Lung (tissue), 12 donors: ENCODE results near the gene C1D. TPM values are rescaled to one million over a fixed set of nuclear protein-coding genes. Genes with fewer than 3 reads are reported as not detected.

Experiments
- ATAC-seq: fragments of 200-7000 bp; cut with Tn5 transposase; one replicate; pipeline ENCODE4 v1.9.1; 2020; ENCODE audit warnings: moderate number of reproducible peaks; ENCODE audit not compliant: insufficient read depth, low FRiP score
- DNase-seq, 3 donors: peaks; one replicate each; pipeline ENCODE4 v3.0.0-alpha.2; 2013 to 2017
- H3K27ac ChIP-seq, 2 donors: one replicate each; pipeline ENCODE4 v1.5.1; 2013; ENCODE audit warnings: mild to moderate bottlenecking in 2 of 2, moderate library complexity in 2 of 2, control low read depth in 1 of 2, inconsistent platforms in 1 of 2, low read depth in 1 of 2, low read length in 1 of 2
- H3K27me3 ChIP-seq, 3 donors: one replicate each; pipeline ENCODE4 v1.5.1; 2013; ENCODE audit warnings: low read length in 2 of 3; ENCODE audit not compliant: control insufficient read depth in 3 of 3, insufficient read depth in 3 of 3
- H3K36me3 ChIP-seq, 4 donors: one replicate each; pipeline ENCODE4 v1.5.1; 2013; ENCODE audit warnings: low read length in 4 of 4, mild to moderate bottlenecking in 1 of 4, moderate library complexity in 1 of 4; ENCODE audit not compliant: control insufficient read depth in 4 of 4, insufficient read depth in 4 of 4
- H3K4me1 ChIP-seq, 5 donors: one replicate each; pipeline ENCODE4 v1.5.1; 2013; ENCODE audit warnings: low read length in 5 of 5, mild to moderate bottlenecking in 2 of 5, moderate library complexity in 1 of 5; ENCODE audit not compliant: control insufficient read depth in 5 of 5, insufficient read depth in 5 of 5
- H3K4me3 ChIP-seq: one replicate; pipeline ENCODE4 v1.5.1; 2013; ENCODE audit warnings: mild to moderate bottlenecking, control low read depth, moderate library complexity
- H3K9ac ChIP-seq, 2 donors: one replicate each; pipeline ENCODE4 v1.5.1; 2013; ENCODE audit warnings: low read length in 2 of 2, control low read depth in 1 of 2; ENCODE audit not compliant: insufficient read depth in 1 of 2
- H3K9me3 ChIP-seq, 4 donors: one replicate each; pipeline ENCODE4 v1.5.1; 2013; ENCODE audit warnings: low read length in 3 of 4, mild to moderate bottlenecking in 1 of 4, moderate library complexity in 1 of 4; ENCODE audit not compliant: control insufficient read depth in 4 of 4, insufficient read depth in 3 of 4
- WGBS, 2 donors: extraction: QIAGEN DNeasy Blood & Tissue Kit; methylation state at CpG; one replicate each; pipeline ENCODE4 v1.1.7; 2013; 5-methylcytosine and 5-hydroxymethylcytosine counted together
- polyA plus RNA-seq, 2 donors: library from polyadenylated mRNA; stranded (reverse); fragments of 200-250 nt; gene quantifications; one replicate each; pipeline ENCODE4 v1.2.1, GENCODE V29; 2013
- total RNA-seq, 2 donors: library from RNA; depleted of rRNA in 1 of 2; stranded (reverse); fragments of >200 nt in 1 of 2; gene quantifications; one replicate each; pipeline ENCODE4 v1.2.1, GENCODE V29; 2014 to 2021
- TF ChIP-seq, protein P1 (sequence below): IDR thresholded peaks from 2 replicates; pipeline ENCODE4 v1.5.1; 2012; ENCODE audit warnings: mild to moderate bottlenecking; ENCODE audit errors: control extremely low read depth, extremely low read depth
- donor health status: control.
- donor health status: control.
- donor health status: Bipolar disorder and iron deficiency.
- donor health status: healthy.
- donor health status: DM: yes; HTN: yes; CAD: no.

Gene C1D
- total and polyA plus RNA-seq, 4 donors: 12.9 to 38.3 (median 26.1) TPM

DNA sequence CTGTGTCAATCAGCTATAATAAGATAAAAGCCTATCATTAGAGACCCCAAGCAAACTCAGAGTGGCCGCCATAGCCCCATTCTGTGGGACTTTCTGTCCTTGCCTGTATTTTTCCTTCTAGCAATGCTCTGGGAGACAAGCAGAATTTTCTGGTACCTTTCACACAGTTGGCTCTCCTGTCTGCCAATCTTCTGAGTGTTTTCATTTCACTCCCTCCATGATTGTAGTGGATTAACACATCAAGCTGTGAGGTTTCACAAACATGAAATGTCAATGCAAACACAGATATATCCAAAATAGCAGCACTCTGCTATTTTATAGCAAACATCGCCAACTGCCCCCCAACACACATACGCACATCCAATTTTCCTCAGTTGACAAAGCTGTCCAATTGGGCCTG is 64.9 kb downstream of the C1D start:
- no peaks in the 10 kb centered on the region for H3K36me3 ChIP-seq
- peaks cover 0 to 6% (median 0%) of the 10 kb centered on the region in 4 donors for H3K9me3 ChIP-seq
- H3K27ac ChIP-seq: no peak overlapping the region
- 97% methylated on average over 3 of the region's 3 CpGs for WGBS, 2 donors
- H3K4me3 ChIP-seq: no peak overlapping the region
- TF ChIP-seq, protein P1, sequence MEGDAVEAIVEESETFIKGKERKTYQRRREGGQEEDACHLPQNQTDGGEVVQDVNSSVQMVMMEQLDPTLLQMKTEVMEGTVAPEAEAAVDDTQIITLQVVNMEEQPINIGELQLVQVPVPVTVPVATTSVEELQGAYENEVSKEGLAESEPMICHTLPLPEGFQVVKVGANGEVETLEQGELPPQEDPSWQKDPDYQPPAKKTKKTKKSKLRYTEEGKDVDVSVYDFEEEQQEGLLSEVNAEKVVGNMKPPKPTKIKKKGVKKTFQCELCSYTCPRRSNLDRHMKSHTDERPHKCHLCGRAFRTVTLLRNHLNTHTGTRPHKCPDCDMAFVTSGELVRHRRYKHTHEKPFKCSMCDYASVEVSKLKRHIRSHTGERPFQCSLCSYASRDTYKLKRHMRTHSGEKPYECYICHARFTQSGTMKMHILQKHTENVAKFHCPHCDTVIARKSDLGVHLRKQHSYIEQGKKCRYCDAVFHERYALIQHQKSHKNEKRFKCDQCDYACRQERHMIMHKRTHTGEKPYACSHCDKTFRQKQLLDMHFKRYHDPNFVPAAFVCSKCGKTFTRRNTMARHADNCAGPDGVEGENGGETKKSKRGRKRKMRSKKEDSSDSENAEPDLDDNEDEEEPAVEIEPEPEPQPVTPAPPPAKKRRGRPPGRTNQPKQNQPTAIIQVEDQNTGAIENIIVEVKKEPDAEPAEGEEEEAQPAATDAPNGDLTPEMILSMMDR: no peak
- peaks cover 0 to 4% (median 0%) of the 10 kb centered on the region in 3 donors for H3K27me3 ChIP-seq
- ATAC-seq: no peak
- no peak for DNase-seq
- no peaks in the 10 kb centered on the region for H3K4me1 ChIP-seq
- H3K9ac ChIP-seq: no peak overlapping the region

DNA sequence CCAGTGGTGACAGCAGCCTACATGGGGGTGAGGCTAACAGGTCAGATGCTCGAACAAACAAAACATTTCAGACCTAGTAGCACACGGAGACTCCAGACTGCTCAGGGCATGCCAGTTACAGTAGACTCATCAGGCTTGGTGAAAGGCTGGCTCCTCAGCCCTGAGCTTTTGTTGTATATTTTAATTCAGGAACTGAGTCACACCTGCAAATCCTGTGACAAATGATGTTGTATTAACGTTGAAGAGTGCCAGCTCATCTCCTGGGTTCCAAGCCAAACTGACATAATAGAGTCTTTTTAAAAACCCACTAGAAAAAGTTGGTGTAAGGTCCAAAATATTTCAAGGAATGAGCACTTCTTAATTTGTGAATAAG is 65.3 kb downstream of the C1D start:
- peaks cover 0 to 6% (median 0%) of the 10 kb centered on the region in 4 donors for H3K9me3 ChIP-seq
- H3K4me1 ChIP-seq: no peaks in the 10 kb centered on the region
- TF ChIP-seq, protein P1: no peak
- H3K27me3 ChIP-seq: peaks cover 0 to 4% (median 0%) of the 10 kb centered on the region in 3 donors
- DNase-seq (no peak), ATAC-seq (no peak)
- H3K9ac ChIP-seq: no peak overlapping the region
- no peaks in the 10 kb centered on the region for H3K36me3 ChIP-seq
- H3K27ac ChIP-seq: no peak overlapping the region
- WGBS, 2 donors: 49 to 52% methylated on average over 3 of the region's 3 CpGs
- no peak overlapping the region for H3K4me3 ChIP-seq

DNA sequence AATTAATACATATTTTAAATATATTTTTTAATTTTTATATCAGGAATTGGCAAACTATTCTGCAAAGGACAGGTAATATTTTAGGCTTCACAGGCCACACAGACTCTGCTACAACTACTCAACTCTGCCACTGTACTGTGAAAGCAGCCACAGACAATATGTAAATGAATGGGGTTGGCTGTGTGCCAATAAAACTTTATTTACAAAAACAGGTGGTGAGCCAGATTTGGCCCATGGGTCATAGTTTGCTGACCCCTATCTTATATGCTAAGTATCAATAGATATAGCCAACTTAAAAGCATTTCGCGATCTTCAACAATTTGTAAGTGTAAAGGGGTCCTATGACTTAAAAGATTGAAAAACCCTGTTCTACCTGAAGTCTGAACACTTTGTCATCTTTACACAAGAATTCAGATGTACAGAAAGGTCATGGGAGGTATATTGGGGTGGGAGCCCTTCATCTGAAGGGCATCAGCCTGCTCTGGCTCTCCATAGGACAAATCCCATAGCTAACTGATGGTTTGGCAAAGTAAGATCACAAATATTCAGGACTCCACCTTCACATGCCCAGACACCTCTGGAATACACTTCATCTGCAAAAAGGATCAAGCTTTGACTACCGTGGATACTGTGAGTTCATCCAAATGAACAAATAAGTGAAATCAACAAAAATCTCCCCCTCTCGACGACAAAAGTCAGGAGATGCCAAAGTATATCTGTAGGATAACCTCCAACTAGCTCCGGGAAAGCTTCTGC is 65.9 kb downstream of the C1D start:
- 78 to 88% methylated on average over 6 of the region's 6 CpGs for WGBS, 2 donors
- no peak overlapping the region for H3K4me3 ChIP-seq
- no peak overlapping the region for H3K9ac ChIP-seq

More for the DNA sequence above, 65.9 kb downstream of the C1D start:
- H3K27ac ChIP-seq: no peak overlapping the region
- no peaks in the 10 kb centered on the region for H3K4me1 ChIP-seq
- no peaks in the 10 kb centered on the region for H3K36me3 ChIP-seq
- ATAC-seq (no peak), DNase-seq (no peak)
- peaks cover 0 to 6% (median 0%) of the 10 kb centered on the region in 4 donors for H3K9me3 ChIP-seq
- TF ChIP-seq, protein P1: no peak
- H3K27me3 ChIP-seq: peaks cover 0 to 4% (median 0%) of the 10 kb centered on the region in 3 donors
